Activated B cell treated with CpG ODN at 0.5 μM for 24 hours (primary cell): ENCODE measurements around the gene IFIT5. TPM values are rescaled to one million over a fixed set of nuclear protein-coding genes. Genes with fewer than 3 reads are reported as not detected.
"Not testable (repeated sequence)": the region's sequence is repeated elsewhere in the genome, so short reads cannot be mapped to it uniquely, and the experiment has no call there.

Experiments
- ATAC-seq: fragments of 200-7000 bp; cut with Tn5 transposase; one replicate; pipeline ENCODE4 v1.10.0; 2021; ENCODE audit warnings: low read depth, mild to moderate bottlenecking, moderate library complexity
- CTCF ChIA-PET: fragments of 350-600 bp; sonication (Branson Sonifier 250); formaldehyde crosslinking; loops from one replicate; lab custom pipeline; 2021; ENCODE audit warnings: antibody characterized with exemption; lab: Charles Lee
- POLR2A ChIA-PET: fragments of 350-600 bp; sonication (Branson Sonifier 250); formaldehyde crosslinking; loops from one replicate; lab custom pipeline; 2021; ENCODE audit warnings: antibody characterized with exemption; lab: Charles Lee
- DNase-seq: peaks from one replicate; pipeline ENCODE4 v3.0.0; 2022
- H3K27ac Mint-ChIP-seq: one replicate; pipeline ENCODE4 v1.8.0; 2020; ENCODE audit warnings: mixed read lengths
- H3K27me3 Mint-ChIP-seq: one replicate; pipeline ENCODE4 v1.8.0; 2021; ENCODE audit warnings: mixed read lengths
- H3K36me3 Mint-ChIP-seq: one replicate; pipeline ENCODE4 v1.8.0; 2021; ENCODE audit warnings: low read depth, mixed read lengths
- H3K4me1 Mint-ChIP-seq: one replicate; pipeline ENCODE4 v1.8.0; 2021; ENCODE audit warnings: mixed read lengths
- H3K4me3 Mint-ChIP-seq: one replicate; pipeline ENCODE4 v1.8.0; 2020; ENCODE audit warnings: mild to moderate bottlenecking, mixed read lengths
- H3K9me3 Mint-ChIP-seq: one replicate; pipeline ENCODE4 v1.8.0; 2020; ENCODE audit warnings: mixed read lengths
- CTCF ChIP-seq: fragments of 200-600 bp; IDR thresholded peaks from one replicate; pipeline ENCODE4 v1.8.0; 2022; ENCODE audit warnings: antibody characterized with exemption, mild to moderate bottlenecking
- intact Hi-C: fragments of 100-400 bp; cut with micrococcal nuclease; formaldehyde crosslinking; loops from one replicate; pipeline ENCODE4 v1.15.1; 2024
- total RNA-seq: library from RNA; stranded (reverse); gene quantifications from 2 replicates; pipeline ENCODE4 v1.2.3, GENCODE V29; 2022

IFIT5 gene
- total RNA-seq, 1 donor from 2014 or later, result 21.3 TPM

GRCh38 chr10:89395141-89395540 lies 19.2 kb upstream of the IFIT5 start:
- intact Hi-C loops, result no loop called here
- no peaks in the 10 kb centered on the region for H3K27me3 Mint-ChIP-seq
- H3K4me1 Mint-ChIP-seq, result peaks cover 18% of the 10 kb centered on the region
- H3K4me3 Mint-ChIP-seq, result no peak overlapping the region
- POLR2A ChIA-PET, result no interaction called here
- DNase-seq (no peak), ATAC-seq (no peak)
- H3K36me3 Mint-ChIP-seq, result no peaks in the 10 kb centered on the region
- no peak overlapping the region for H3K27ac Mint-ChIP-seq
- H3K9me3 Mint-ChIP-seq, result no peaks in the 10 kb centered on the region
- TF ChIP-seq CTCF, result no peak
- CTCF ChIA-PET, result no interaction called here

- Mint-ChIP-seq H3K36me3 (peaks cover 9% of the 10 kb centered on the region), H3K4me1 (peaks cover 7% of the 10 kb centered on the region), H3K27ac (no peak overlapping the region), H3K9me3 (no peaks in the 10 kb centered on the region), H3K27me3 (no peaks in the 10 kb centered on the region), H3K4me3 (no peak overlapping the region)
- CTCF ChIA-PET, result no interaction called here
- POLR2A ChIA-PET, result interaction anchor here (0.6 kb wide), 1 partner anchor 1539 kb away, joined by 5 read pairs; no protein-coding TSS in a partner anchor
- DNase-seq (no peak), ATAC-seq (no peak)
- intact Hi-C loops, result no loop called here
- no peak for TF ChIP-seq CTCF
Observed at GRCh38 chr10:89398003-89398749, 16.2 kb upstream of the IFIT5 start.

- no peak for TF ChIP-seq CTCF
- CTCF ChIA-PET, result interaction anchor here (0.9 to 1.0 kb wide), 2 partner anchors 175 to 182 kb away, joined by 3 read pairs; no protein-coding TSS in a partner anchor
- intact Hi-C loops, result no loop called here
- DNase-seq, result no peak
- H3K4me3 Mint-ChIP-seq, result no peak overlapping the region
- H3K4me1 Mint-ChIP-seq, result no peaks in the 10 kb centered on the region
- no peaks in the 10 kb centered on the region for H3K9me3 Mint-ChIP-seq
- H3K36me3 Mint-ChIP-seq, result peaks cover 16% of the 10 kb centered on the region
- no peaks in the 10 kb centered on the region for H3K27me3 Mint-ChIP-seq
- no peak overlapping the region for H3K27ac Mint-ChIP-seq
- ATAC-seq, result no peak
- POLR2A ChIA-PET, result no interaction called here
Observed at GRCh38 chr10:89399956-89400355, 14.4 kb upstream of the IFIT5 start.

- Mint-ChIP-seq H3K9me3 (no peaks in the 10 kb centered on the region), H3K27ac (no peak overlapping the region), H3K27me3 (no peaks in the 10 kb centered on the region), H3K4me3 (no peak overlapping the region), H3K36me3 (peaks cover 16% of the 10 kb centered on the region), H3K4me1 (no peaks in the 10 kb centered on the region)
- ATAC-seq (no peak), DNase-seq (no peak)
- ChIA-PET POLR2A (no interaction called here), CTCF (no interaction called here)
- TF ChIP-seq CTCF, result no peak
- intact Hi-C loops, result no loop called here
Observed at GRCh38 chr10:89403043-89403442, 11.3 kb upstream of the IFIT5 start.

- H3K27ac Mint-ChIP-seq, result no peak overlapping the region
- no peaks in the 10 kb centered on the region for H3K27me3 Mint-ChIP-seq
- H3K36me3 Mint-ChIP-seq, result peaks cover 16% of the 10 kb centered on the region
- ATAC-seq (no peak), DNase-seq (no peak)
- TF ChIP-seq CTCF, result no peak
- no peak overlapping the region for H3K4me3 Mint-ChIP-seq
- ChIA-PET POLR2A (no interaction called here), CTCF (no interaction called here)
- intact Hi-C loops, result no loop called here
- H3K4me1 Mint-ChIP-seq, result no peaks in the 10 kb centered on the region
- no peaks in the 10 kb centered on the region for H3K9me3 Mint-ChIP-seq
Observed at GRCh38 chr10:89404104-89405047, 10.0 kb upstream of the IFIT5 start.

- ATAC-seq, H3K4me1 Mint-ChIP-seq, H3K4me3 Mint-ChIP-seq, POLR2A ChIA-PET, CTCF ChIA-PET, DNase-seq, H3K27ac Mint-ChIP-seq, intact Hi-C loops, H3K27me3 Mint-ChIP-seq, H3K9me3 Mint-ChIP-seq: not testable (repeated sequence)
- H3K36me3 Mint-ChIP-seq, result peaks cover 12% of the 10 kb centered on the region
Observed at GRCh38 chr10:89406178-89406577, 8.2 kb upstream of the IFIT5 start.

- intact Hi-C loops, H3K4me1 Mint-ChIP-seq, DNase-seq, H3K9me3 Mint-ChIP-seq, ATAC-seq, H3K4me3 Mint-ChIP-seq, POLR2A ChIA-PET, H3K27ac Mint-ChIP-seq, H3K27me3 Mint-ChIP-seq, CTCF ChIA-PET: not testable (repeated sequence)
- peaks cover 11% of the 10 kb centered on the region for H3K36me3 Mint-ChIP-seq
Observed at GRCh38 chr10:89407792-89408191, 6.6 kb upstream of the IFIT5 start.
